Panc1 (cell line): ENCODE measurements around the gene CALHM1.

Experiments
- TF ChIP-seq, protein P1 (sequence below): fragments of 450-650 bp; IDR thresholded peaks from 2 replicates; pipeline ENCODE4 v1.5.1; 2017; ENCODE audit warnings: mild to moderate bottlenecking
- TF ChIP-seq, protein P2 (sequence below), 2 experiments: IDR thresholded peaks; 2 replicates each; pipeline ENCODE4 v1.6.1; 2011 to 2012; ENCODE audit warnings: low read depth in 2 of 2, control low read depth in 1 of 2, low read length in 1 of 2, mild to moderate bottlenecking in 1 of 2, moderate library complexity in 1 of 2; ENCODE audit not compliant: insufficient read depth in 1 of 2

DNA sequence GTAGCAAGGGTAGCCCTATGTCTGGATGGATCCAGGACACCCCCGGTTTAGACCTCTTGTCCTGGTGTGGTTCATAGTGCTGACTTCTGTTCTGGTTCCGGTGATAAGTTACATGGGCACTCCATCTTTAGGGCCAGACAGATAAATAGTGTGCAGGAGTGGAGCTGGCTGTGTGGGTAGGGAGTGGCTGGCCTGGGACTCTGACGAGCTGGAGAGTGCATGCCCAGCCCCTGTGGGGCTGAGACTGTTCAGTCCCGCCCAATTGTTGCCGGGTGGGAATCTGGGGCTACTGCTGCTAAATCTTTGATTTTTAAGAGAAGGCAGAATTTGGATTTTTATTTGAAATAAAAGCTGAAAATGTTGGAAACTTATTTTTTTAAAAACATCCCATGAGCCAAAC, 35.0 kb downstream of the CALHM1 start:
- TF ChIP-seq, protein P1, sequence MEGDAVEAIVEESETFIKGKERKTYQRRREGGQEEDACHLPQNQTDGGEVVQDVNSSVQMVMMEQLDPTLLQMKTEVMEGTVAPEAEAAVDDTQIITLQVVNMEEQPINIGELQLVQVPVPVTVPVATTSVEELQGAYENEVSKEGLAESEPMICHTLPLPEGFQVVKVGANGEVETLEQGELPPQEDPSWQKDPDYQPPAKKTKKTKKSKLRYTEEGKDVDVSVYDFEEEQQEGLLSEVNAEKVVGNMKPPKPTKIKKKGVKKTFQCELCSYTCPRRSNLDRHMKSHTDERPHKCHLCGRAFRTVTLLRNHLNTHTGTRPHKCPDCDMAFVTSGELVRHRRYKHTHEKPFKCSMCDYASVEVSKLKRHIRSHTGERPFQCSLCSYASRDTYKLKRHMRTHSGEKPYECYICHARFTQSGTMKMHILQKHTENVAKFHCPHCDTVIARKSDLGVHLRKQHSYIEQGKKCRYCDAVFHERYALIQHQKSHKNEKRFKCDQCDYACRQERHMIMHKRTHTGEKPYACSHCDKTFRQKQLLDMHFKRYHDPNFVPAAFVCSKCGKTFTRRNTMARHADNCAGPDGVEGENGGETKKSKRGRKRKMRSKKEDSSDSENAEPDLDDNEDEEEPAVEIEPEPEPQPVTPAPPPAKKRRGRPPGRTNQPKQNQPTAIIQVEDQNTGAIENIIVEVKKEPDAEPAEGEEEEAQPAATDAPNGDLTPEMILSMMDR: no peak
- TF ChIP-seq, protein P2, sequence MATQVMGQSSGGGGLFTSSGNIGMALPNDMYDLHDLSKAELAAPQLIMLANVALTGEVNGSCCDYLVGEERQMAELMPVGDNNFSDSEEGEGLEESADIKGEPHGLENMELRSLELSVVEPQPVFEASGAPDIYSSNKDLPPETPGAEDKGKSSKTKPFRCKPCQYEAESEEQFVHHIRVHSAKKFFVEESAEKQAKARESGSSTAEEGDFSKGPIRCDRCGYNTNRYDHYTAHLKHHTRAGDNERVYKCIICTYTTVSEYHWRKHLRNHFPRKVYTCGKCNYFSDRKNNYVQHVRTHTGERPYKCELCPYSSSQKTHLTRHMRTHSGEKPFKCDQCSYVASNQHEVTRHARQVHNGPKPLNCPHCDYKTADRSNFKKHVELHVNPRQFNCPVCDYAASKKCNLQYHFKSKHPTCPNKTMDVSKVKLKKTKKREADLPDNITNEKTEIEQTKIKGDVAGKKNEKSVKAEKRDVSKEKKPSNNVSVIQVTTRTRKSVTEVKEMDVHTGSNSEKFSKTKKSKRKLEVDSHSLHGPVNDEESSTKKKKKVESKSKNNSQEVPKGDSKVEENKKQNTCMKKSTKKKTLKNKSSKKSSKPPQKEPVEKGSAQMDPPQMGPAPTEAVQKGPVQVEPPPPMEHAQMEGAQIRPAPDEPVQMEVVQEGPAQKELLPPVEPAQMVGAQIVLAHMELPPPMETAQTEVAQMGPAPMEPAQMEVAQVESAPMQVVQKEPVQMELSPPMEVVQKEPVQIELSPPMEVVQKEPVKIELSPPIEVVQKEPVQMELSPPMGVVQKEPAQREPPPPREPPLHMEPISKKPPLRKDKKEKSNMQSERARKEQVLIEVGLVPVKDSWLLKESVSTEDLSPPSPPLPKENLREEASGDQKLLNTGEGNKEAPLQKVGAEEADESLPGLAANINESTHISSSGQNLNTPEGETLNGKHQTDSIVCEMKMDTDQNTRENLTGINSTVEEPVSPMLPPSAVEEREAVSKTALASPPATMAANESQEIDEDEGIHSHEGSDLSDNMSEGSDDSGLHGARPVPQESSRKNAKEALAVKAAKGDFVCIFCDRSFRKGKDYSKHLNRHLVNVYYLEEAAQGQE (IDR thresholded peaks at IDR 0.05; ENCODE audit: insufficient read depth in 1 of 2, low read depth in 2 of 2, low read length in 1 of 2): no peak
